Activated T-cell treated with anti-CD3 and anti-CD28 coated beads, Interleukin-2, amount 50 U/mL, for 4 hours (primary cell): ENCODE data around the gene DNAJC5. TPM values are rescaled to one million over a fixed set of nuclear protein-coding genes. Genes with fewer than 3 reads are reported as not detected.

Source experiments
- ATAC-seq, 2 donors: fragments of 200-7000 bp; cut with Tn5 transposase; one replicate each; pipeline ENCODE4 v1.10.0; 2021
- DNase-seq: peaks from one replicate; pipeline ENCODE4 v3.0.0-alpha.2; 2020
- H3K27me3 Mint-ChIP-seq: one replicate; pipeline ENCODE4 v1.8.0; 2021; ENCODE audit warnings: low read depth, mixed read lengths
- H3K36me3 Mint-ChIP-seq: one replicate; pipeline ENCODE4 v1.8.0; 2022; ENCODE audit warnings: mixed read lengths; ENCODE audit not compliant: insufficient read depth
- H3K4me1 Mint-ChIP-seq: one replicate; pipeline ENCODE4 v1.8.0; 2021; ENCODE audit warnings: low read depth, mixed read lengths
- H3K4me3 Mint-ChIP-seq: one replicate; pipeline ENCODE4 v1.8.0; 2021; ENCODE audit warnings: mild to moderate bottlenecking, moderate library complexity, mixed read lengths
- H3K9me3 Mint-ChIP-seq: one replicate; pipeline ENCODE4 v1.8.0; 2021; ENCODE audit warnings: mixed read lengths
- total RNA-seq, 3 donors: library from RNA; stranded (reverse); gene quantifications; one replicate each; pipeline ENCODE4 v1.2.1, GENCODE V29; 2021

The DNAJC5 gene
- total RNA-seq, 3 donors from 2014 or later, result 37.2 to 38.5 (median 37.8) TPM

DNA sequence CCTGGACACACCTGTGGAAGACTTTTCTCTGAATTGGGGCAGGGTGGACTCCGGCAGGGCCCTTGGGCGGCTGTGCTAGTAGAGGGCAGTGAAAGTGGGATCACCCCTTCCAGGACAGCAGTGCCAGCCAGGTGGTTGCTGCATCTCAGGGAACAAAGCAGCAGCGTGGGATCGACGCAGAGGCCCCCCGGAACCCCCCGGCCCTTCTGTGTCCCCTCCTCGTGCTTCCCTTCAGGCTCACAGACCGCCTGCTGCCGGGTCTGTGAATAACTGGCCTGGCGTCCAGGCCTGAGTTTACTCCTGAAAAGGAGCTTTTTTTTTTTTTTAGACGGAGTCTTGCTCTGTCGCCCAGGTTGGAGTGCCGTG is 8.9 kb upstream of the DNAJC5 start:
- H3K4me1 Mint-ChIP-seq, result no peaks in the 10 kb centered on the region
- no peaks in the 10 kb centered on the region for H3K9me3 Mint-ChIP-seq
- no peaks in the 10 kb centered on the region for H3K27me3 Mint-ChIP-seq
- no peak for DNase-seq
- no peak for ATAC-seq
- H3K36me3 Mint-ChIP-seq, result peaks cover 20% of the 10 kb centered on the region
- no peak overlapping the region for H3K4me3 Mint-ChIP-seq

DNA sequence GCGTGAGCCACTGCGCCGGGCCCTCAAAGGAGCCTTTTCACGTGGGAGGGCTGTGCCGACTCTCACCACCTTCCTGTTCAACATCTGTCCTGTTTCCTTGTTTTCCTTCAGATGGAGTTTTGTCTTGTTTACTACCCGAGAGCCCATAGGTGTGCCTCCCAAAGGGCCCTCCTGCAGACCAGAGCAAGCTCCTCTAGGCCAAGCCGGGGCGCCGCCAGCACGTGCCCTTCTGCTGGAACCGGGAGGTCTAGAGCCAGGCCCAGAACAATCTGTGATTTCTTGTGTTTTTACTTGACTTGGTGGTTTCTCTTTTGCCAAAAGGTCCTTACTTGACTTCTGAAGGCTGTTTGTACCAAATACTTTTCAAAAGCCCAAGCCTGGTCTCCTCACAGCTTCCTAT is 8.0 kb upstream of the DNAJC5 start:
- DNase-seq, result no peak
- no peak overlapping the region for H3K4me3 Mint-ChIP-seq
- H3K27me3 Mint-ChIP-seq, result no peaks in the 10 kb centered on the region
- no peak for ATAC-seq
- H3K4me1 Mint-ChIP-seq, result no peaks in the 10 kb centered on the region
- peaks cover 20% of the 10 kb centered on the region for H3K36me3 Mint-ChIP-seq
- H3K9me3 Mint-ChIP-seq, result no peaks in the 10 kb centered on the region

DNA sequence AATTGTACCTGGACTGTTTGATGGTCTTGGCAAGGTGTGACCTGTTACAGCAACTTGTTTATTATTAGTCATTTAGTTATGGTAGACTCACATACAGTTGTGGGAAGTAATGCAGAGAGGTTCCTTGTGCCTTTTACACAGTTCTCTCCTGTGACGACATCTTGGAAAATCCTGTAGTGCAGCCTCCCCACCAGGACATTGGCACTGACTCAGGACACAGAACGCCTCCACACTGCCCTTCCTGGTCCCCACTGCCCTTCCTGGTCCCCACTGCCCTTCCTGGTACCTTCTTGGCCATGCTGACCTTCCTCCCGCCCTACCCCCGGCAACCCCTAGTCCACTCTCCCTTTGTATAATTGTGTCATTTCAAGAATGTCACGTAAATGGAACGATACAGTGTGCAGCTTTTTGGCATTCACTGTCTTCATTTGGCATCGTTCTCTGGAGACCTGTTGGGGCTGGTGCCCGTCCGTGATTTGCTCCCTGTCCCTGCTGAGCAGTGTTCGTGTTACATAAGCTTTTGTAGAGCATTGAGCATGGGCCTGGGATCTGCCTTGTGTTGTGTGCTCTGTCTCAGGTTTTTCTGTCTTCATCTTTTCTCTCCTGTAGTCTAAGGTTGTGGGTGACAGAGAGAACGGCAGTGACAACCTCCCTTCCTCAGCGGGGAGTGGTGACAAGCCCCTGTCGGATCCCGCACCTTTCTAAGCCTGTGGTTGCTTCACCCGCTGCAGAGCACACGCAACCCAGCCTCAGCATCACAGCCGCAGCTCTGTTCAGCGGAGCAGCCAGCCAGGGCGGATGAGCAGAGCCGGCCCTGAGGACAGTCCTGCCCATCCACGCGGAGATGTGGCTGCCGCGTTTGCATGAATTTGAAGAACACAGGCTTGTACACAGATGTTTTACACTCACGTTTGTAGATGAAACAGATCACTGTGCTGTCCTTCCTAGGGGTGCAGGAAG is 5.4 kb upstream of the DNAJC5 start:
- no peak for ATAC-seq
- DNase-seq, result no peak
- Mint-ChIP-seq H3K4me3 (no peak overlapping the region), H3K4me1 (peaks cover 5% of the 10 kb centered on the region), H3K27me3 (no peaks in the 10 kb centered on the region), H3K36me3 (peaks cover 11% of the 10 kb centered on the region), H3K9me3 (no peaks in the 10 kb centered on the region)

DNA sequence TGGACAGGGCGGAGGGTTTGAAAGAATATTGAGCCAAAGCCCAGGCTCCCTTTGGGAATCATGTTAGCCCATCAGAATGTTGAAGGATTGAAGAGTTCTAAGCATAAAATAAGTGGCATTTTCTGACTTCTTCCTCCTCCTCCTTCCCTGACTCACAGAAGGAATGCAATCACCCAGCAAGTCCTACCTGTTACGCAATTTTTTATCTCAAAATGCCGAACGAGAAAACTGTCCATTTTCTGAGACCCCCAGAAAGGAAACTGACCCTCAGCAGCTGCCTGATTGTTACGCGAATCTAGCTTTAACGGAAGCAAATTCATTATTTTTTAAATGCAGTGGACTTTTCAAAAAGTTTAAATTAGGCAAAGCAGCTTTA is 4.7 kb upstream of the DNAJC5 start:
- no peaks in the 10 kb centered on the region for H3K27me3 Mint-ChIP-seq
- H3K36me3 Mint-ChIP-seq, result peaks cover 7% of the 10 kb centered on the region
- no peak overlapping the region for H3K4me3 Mint-ChIP-seq
- no peak for ATAC-seq
- peaks cover 7% of the 10 kb centered on the region for H3K4me1 Mint-ChIP-seq
- no peak for DNase-seq
- H3K9me3 Mint-ChIP-seq, result no peaks in the 10 kb centered on the region

- Mint-ChIP-seq H3K4me3 (no peak overlapping the region), H3K36me3 (peaks cover 7% of the 10 kb centered on the region)
Measured at GRCh38 chr20:63890616-63891015, 4.3 kb upstream of the DNAJC5 start.

GRCh38 chr20:63891061-63892002 is 3.6 kb upstream of the DNAJC5 start:
- Mint-ChIP-seq H3K27me3 (no peaks in the 10 kb centered on the region), H3K9me3 (no peaks in the 10 kb centered on the region), H3K36me3 (peaks cover 7% of the 10 kb centered on the region), H3K4me1 (peaks cover 14% of the 10 kb centered on the region), H3K4me3 (no peak overlapping the region)
- ATAC-seq, result no peak
- no peak for DNase-seq

More at GRCh38 chr20:63890616-63891015, 4.3 kb upstream of the DNAJC5 start:
- ATAC-seq, result no peak
- no peak for DNase-seq
- Mint-ChIP-seq H3K27me3 (no peaks in the 10 kb centered on the region), H3K4me1 (peaks cover 7% of the 10 kb centered on the region), H3K9me3 (no peaks in the 10 kb centered on the region)

DNA sequence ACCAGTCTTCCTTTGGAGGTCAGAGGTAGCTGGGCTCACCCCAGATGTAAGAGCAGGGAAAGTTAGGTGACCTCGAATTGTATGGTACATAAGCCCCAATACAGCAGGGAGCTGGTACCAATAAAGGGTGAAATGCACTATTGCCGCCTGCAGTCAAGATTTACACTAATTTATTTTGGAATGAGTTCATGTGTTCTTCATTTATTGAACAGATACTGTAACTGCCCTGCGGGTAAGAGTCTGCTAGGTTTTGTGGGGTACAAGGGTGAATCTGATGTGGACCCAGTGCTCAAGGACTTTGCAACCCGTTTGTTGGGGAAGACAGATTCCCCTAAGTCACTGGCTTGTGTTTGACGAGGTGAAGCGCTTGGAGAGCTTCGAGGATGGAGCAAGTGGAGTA is 2.5 kb upstream of the DNAJC5 start:
- H3K27me3 Mint-ChIP-seq, result no peaks in the 10 kb centered on the region
- peaks cover 22% of the 10 kb centered on the region for H3K4me1 Mint-ChIP-seq
- DNase-seq (no peak), ATAC-seq (no peak)
- H3K36me3 Mint-ChIP-seq, result peaks cover 6% of the 10 kb centered on the region
- H3K9me3 Mint-ChIP-seq, result no peaks in the 10 kb centered on the region
- H3K4me3 Mint-ChIP-seq, result no peak overlapping the region

GRCh38 chr20:63893999-63894357 is 948 bp upstream of the DNAJC5 start:
- Mint-ChIP-seq H3K4me1 (peaks cover 36% of the 10 kb centered on the region), H3K36me3 (peaks cover 8% of the 10 kb centered on the region), H3K27me3 (no peaks in the 10 kb centered on the region), H3K4me3 (peak overlapping the region; percentile 76), H3K9me3 (no peaks in the 10 kb centered on the region)
- ATAC-seq (no peak), DNase-seq (no peak)

DNA sequence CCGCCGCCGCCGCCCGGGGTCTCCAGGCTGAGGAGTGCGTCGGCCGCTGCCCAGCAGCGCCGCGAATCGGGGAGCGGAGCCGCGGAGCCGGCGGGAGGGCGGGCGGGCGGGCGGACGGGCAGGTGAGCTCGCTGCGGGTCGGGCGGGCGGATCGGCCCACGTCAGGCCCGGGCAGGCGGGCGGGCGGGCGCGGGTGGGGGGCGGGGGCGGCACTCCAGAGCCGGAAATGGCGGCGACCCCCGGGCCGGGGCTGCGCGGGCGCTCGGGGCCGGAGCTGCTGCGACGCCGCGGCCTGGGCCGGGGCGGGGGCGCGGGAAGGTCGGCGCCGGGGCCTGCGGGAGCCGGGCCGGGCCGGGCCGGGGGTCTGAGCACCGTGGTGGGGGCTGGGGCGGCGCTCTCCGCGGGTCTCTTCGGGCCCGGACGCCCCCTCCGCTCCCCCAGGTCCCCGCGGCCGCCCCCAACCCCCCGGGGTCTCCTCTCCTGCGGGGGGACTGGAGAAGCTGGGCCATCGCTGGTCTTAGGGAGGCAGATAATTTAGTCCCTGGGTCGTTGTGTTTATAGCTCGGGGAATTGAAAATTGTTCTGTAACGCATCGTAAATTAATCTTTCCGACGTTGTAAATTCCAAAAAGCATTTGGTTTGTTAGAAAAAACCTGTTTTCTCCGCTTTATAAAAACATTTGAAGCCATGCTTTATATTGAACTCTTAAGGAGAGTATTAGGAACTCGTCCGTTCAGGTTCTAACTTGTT is 451 bp downstream of the DNAJC5 start:
- Mint-ChIP-seq H3K36me3 (peaks cover 8% of the 10 kb centered on the region), H3K4me1 (peaks cover 42% of the 10 kb centered on the region), H3K27me3 (no peaks in the 10 kb centered on the region), H3K4me3 (peak overlapping the region; percentile 95), H3K9me3 (no peaks in the 10 kb centered on the region)
- DNase-seq, result no peak
- ATAC-seq, result peak in 1 of 2 donors; percentile 19

DNA sequence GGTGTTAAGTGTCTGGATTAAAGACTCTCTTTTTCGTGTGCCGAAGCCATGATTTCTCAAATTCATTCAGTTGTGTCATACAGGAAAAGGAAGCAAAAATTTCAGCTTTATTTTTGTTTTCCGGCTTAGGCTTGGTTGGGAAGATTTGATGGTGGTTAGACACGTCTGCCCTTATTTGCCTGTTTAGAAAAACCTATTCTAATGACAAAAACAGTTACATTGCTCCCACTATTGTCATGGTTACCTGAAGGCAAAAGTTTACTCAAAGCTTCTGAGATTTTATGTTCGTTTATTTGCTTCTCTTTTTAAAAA is 982 bp downstream of the DNAJC5 start:
- Mint-ChIP-seq H3K4me3 (peak overlapping the region; percentile 95), H3K4me1 (peaks cover 46% of the 10 kb centered on the region), H3K36me3 (peaks cover 8% of the 10 kb centered on the region), H3K27me3 (no peaks in the 10 kb centered on the region), H3K9me3 (no peaks in the 10 kb centered on the region)
- DNase-seq (no peak), ATAC-seq (no peak)

- DNase-seq (no peak), ATAC-seq (peak; percentile 35 to 38)
- Mint-ChIP-seq H3K9me3 (no peaks in the 10 kb centered on the region), H3K4me1 (peaks cover 52% of the 10 kb centered on the region), H3K36me3 (peaks cover 8% of the 10 kb centered on the region), H3K4me3 (peak overlapping the region; percentile 95), H3K27me3 (no peaks in the 10 kb centered on the region)
Measured at GRCh38 chr20:63896264-63897105, 1.6 kb downstream of the DNAJC5 start.

- ATAC-seq (no peak), DNase-seq (no peak)
- no peaks in the 10 kb centered on the region for H3K9me3 Mint-ChIP-seq
- H3K36me3 Mint-ChIP-seq, result peaks cover 9% of the 10 kb centered on the region
- no peak overlapping the region for H3K4me3 Mint-ChIP-seq
- no peaks in the 10 kb centered on the region for H3K27me3 Mint-ChIP-seq
- H3K4me1 Mint-ChIP-seq, result peaks cover 61% of the 10 kb centered on the region
Measured at GRCh38 chr20:63897978-63898561, 3.1 kb downstream of the DNAJC5 start.

DNA sequence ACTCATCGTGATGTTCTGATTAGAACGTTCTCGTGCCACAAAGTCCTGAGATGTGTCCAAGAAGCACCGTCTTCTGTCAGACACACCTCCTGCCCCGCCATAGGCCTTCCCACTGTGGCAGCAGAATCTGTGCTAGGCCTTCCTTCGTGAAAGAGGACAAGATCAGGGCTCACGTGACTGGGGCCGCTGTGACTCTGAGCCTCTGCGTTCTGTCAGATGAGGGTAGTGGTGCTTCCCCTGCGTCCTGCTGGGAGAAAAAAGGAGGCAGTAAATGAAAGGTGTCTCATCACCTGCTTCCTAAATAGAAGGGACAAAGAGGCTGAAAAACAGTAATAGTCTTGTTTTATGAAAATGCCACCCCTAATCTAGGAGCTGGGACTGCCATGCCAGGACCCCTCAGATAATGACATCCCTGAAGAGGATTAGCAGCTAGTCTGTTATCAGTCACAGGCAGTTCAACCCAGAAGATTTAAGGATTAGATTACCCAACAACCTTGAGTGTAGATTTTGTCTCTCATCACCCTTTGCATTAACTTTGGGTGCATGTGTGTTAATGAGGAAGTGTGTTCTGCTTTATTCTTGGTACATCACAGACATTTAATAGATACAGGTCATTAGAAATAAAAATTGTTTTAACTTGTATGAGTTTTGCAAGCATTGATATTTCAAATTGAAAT is 4.1 kb downstream of the DNAJC5 start:
- Mint-ChIP-seq H3K27me3 (no peaks in the 10 kb centered on the region), H3K4me3 (no peak overlapping the region), H3K36me3 (peaks cover 10% of the 10 kb centered on the region), H3K9me3 (no peaks in the 10 kb centered on the region), H3K4me1 (peaks cover 67% of the 10 kb centered on the region)
- no peak for ATAC-seq
- DNase-seq, result no peak
